GM11168 (cell line): ENCODE measurements around the gene MALAT1.

ENCODE experiments used
- in situ Hi-C: fragments of 300-500 bp; cut with MboI; formaldehyde crosslinking; loops from one replicate; pipeline ENCODE4 v1.12.0; 2022; ENCODE audit warnings: low sequenced_read_pairs; ENCODE audit not compliant: unreplicated experiment

MALAT1 gene

GRCh38 chr11:65497141-65498041 is 1.5 kb upstream of the MALAT1 start:
- in situ Hi-C loops = no loop called here

- in situ Hi-C loops = no loop called here
Observed at GRCh38 chr11:65498042-65498726, 661 bp upstream of the MALAT1 start.

GRCh38 chr11:65498727-65498976 is 193 bp upstream of the MALAT1 start:
- in situ Hi-C loops = no loop called here

GRCh38 chr11:65499713-65500386 is 1.0 kb downstream of the MALAT1 start:
- in situ Hi-C loops = no loop called here

- in situ Hi-C loops = no loop called here
Observed at GRCh38 chr11:65500387-65501185, 1.7 kb downstream of the MALAT1 start.

- in situ Hi-C loops = no loop called here
Observed at GRCh38 chr11:65501186-65501471, 2.3 kb downstream of the MALAT1 start.

- in situ Hi-C loops = no loop called here
Observed at GRCh38 chr11:65501472-65502273, 2.8 kb downstream of the MALAT1 start.

GRCh38 chr11:65502274-65502554 is 3.4 kb downstream of the MALAT1 start:
- in situ Hi-C loops = no loop called here

GRCh38 chr11:65502555-65503367 is 3.9 kb downstream of the MALAT1 start:
- in situ Hi-C loops = no loop called here

GRCh38 chr11:65503368-65503948 is 4.6 kb downstream of the MALAT1 start:
- in situ Hi-C loops = no loop called here

GRCh38 chr11:65503949-65504673 is 5.3 kb downstream of the MALAT1 start:
- in situ Hi-C loops = no loop called here

- in situ Hi-C loops = no loop called here
Observed at GRCh38 chr11:65504674-65505465, 6.0 kb downstream of the MALAT1 start.

GRCh38 chr11:65505466-65506289 is 6.8 kb downstream of the MALAT1 start:
- in situ Hi-C loops = no loop called here

- in situ Hi-C loops = no loop called here
Observed at GRCh38 chr11:65506290-65506771, 7.5 kb downstream of the MALAT1 start.

GRCh38 chr11:65506772-65507505 is 8.1 kb downstream of the MALAT1 start:
- in situ Hi-C loops = no loop called here

GRCh38 chr11:65512311-65512710 is 13.5 kb downstream of the MALAT1 start:
- in situ Hi-C loops = loop anchor here (5.0 kb wide), 1 partner anchor 95 kb away; no protein-coding TSS in a partner anchor
